Mesothelial cell of epicardium (in vitro differentiated cells): ENCODE data around the gene MYZAP. TPM values are rescaled to one million over a fixed set of nuclear protein-coding genes. Genes with fewer than 3 reads are reported as not detected.

ENCODE experiments used
- DNase-seq, 2 experiments: peaks; one replicate each; pipeline ENCODE4 v3.0.0; 2021; ENCODE audit warnings: low spot score in 2 of 2; ENCODE audit not compliant: unreplicated experiment in 2 of 2
- H3K27ac Mint-ChIP-seq: 2 replicates; pipeline ENCODE4 v1.8.0; 2021; ENCODE audit warnings: mixed read lengths
- H3K27me3 Mint-ChIP-seq: 2 replicates; pipeline ENCODE4 v1.8.0; 2021; ENCODE audit warnings: low read depth, mixed read lengths
- H3K36me3 Mint-ChIP-seq: 2 replicates; pipeline ENCODE4 v1.8.0; 2021; ENCODE audit warnings: mixed read lengths
- H3K4me1 Mint-ChIP-seq: 2 replicates; pipeline ENCODE4 v1.8.0; 2021; ENCODE audit warnings: mixed read lengths
- H3K4me3 Mint-ChIP-seq: 2 replicates; pipeline ENCODE4 v1.8.0; 2021; ENCODE audit warnings: mild to moderate bottlenecking, moderate library complexity, mixed read lengths
- H3K9me3 Mint-ChIP-seq: 2 replicates; pipeline ENCODE4 v1.8.0; 2021; ENCODE audit warnings: mixed read lengths
- total RNA-seq: library from RNA; stranded (reverse); gene quantifications from 3 replicates; pipeline ENCODE4 v1.2.1, GENCODE V29; 2021
- TF ChIP-seq, protein P1 (sequence below): fragments of 200-600 bp; sonication (generic); IDR thresholded peaks from one replicate; pipeline ENCODE4 v1.5.0; 2021; ENCODE audit warnings: antibody characterized with exemption; ENCODE audit not compliant: unreplicated experiment

Gene MYZAP
- total RNA-seq, 1 donor from 2014 or later, result 3.3 TPM

- H3K36me3 Mint-ChIP-seq, result peaks cover 3% of the 10 kb centered on the region
- no peak for DNase-seq
- no peak overlapping the region for H3K27ac Mint-ChIP-seq
- peaks cover 4% of the 10 kb centered on the region for H3K9me3 Mint-ChIP-seq
- peaks cover 51% of the 10 kb centered on the region for H3K4me1 Mint-ChIP-seq
- H3K27me3 Mint-ChIP-seq, result no peaks in the 10 kb centered on the region
- TF ChIP-seq, protein P1, sequence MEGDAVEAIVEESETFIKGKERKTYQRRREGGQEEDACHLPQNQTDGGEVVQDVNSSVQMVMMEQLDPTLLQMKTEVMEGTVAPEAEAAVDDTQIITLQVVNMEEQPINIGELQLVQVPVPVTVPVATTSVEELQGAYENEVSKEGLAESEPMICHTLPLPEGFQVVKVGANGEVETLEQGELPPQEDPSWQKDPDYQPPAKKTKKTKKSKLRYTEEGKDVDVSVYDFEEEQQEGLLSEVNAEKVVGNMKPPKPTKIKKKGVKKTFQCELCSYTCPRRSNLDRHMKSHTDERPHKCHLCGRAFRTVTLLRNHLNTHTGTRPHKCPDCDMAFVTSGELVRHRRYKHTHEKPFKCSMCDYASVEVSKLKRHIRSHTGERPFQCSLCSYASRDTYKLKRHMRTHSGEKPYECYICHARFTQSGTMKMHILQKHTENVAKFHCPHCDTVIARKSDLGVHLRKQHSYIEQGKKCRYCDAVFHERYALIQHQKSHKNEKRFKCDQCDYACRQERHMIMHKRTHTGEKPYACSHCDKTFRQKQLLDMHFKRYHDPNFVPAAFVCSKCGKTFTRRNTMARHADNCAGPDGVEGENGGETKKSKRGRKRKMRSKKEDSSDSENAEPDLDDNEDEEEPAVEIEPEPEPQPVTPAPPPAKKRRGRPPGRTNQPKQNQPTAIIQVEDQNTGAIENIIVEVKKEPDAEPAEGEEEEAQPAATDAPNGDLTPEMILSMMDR, result no peak
- no peak overlapping the region for H3K4me3 Mint-ChIP-seq
Measured at GRCh38 chr15:57556040-57556439, 35.7 kb upstream of the MYZAP start.

- peaks cover 47% of the 10 kb centered on the region for H3K4me1 Mint-ChIP-seq
- H3K4me3 Mint-ChIP-seq, result no peak overlapping the region
- TF ChIP-seq, protein P1, result no peak
- peaks cover 3% of the 10 kb centered on the region for H3K36me3 Mint-ChIP-seq
- peaks cover 4% of the 10 kb centered on the region for H3K9me3 Mint-ChIP-seq
- H3K27ac Mint-ChIP-seq, result no peak overlapping the region
- DNase-seq, result no peak
- H3K27me3 Mint-ChIP-seq, result no peaks in the 10 kb centered on the region
Measured at GRCh38 chr15:57557267-57557666, 34.4 kb upstream of the MYZAP start.

GRCh38 chr15:57557810-57558209, 33.9 kb upstream of the MYZAP start:
- Mint-ChIP-seq H3K27me3 (no peaks in the 10 kb centered on the region), H3K4me3 (no peak overlapping the region), H3K36me3 (peaks cover 3% of the 10 kb centered on the region), H3K27ac (no peak overlapping the region), H3K9me3 (peaks cover 4% of the 10 kb centered on the region), H3K4me1 (peaks cover 47% of the 10 kb centered on the region)
- TF ChIP-seq, protein P1, result no peak
- no peak for DNase-seq

- peak in 1 of 2 experiments; percentile 71 for DNase-seq
- Mint-ChIP-seq H3K27me3 (no peaks in the 10 kb centered on the region), H3K4me1 (peaks cover 29% of the 10 kb centered on the region), H3K27ac (no peak overlapping the region), H3K9me3 (peaks cover 4% of the 10 kb centered on the region), H3K4me3 (no peak overlapping the region), H3K36me3 (peaks cover 3% of the 10 kb centered on the region)
- TF ChIP-seq, protein P1, result peak; percentile 80
Measured at GRCh38 chr15:57559875-57560274, 31.8 kb upstream of the MYZAP start.

GRCh38 chr15:57561041-57561711, 30.5 kb upstream of the MYZAP start:
- Mint-ChIP-seq H3K9me3 (peaks cover 4% of the 10 kb centered on the region), H3K27ac (peak overlapping the region; percentile 70), H3K36me3 (peaks cover 3% of the 10 kb centered on the region), H3K4me3 (no peak overlapping the region), H3K4me1 (peaks cover 17% of the 10 kb centered on the region), H3K27me3 (no peaks in the 10 kb centered on the region)
- DNase-seq, result peak; percentile 56 to 74
- TF ChIP-seq, protein P1, result peak; percentile 83
